NCI-H2107 treated with DMSO at 0.1 percent for 48 hours (cell line): ENCODE data around the gene VPS13D.
"Not testable (repeated sequence)": the region's sequence is repeated elsewhere in the genome, so short reads cannot be mapped to it uniquely, and the experiment has no call there.

ENCODE experiments used
- DNase-seq: peaks from one replicate; lab custom pipeline; 2025; ENCODE audit not compliant: unreplicated experiment; lab: John Stamatoyannopoulos, UW

The VPS13D gene

DNA sequence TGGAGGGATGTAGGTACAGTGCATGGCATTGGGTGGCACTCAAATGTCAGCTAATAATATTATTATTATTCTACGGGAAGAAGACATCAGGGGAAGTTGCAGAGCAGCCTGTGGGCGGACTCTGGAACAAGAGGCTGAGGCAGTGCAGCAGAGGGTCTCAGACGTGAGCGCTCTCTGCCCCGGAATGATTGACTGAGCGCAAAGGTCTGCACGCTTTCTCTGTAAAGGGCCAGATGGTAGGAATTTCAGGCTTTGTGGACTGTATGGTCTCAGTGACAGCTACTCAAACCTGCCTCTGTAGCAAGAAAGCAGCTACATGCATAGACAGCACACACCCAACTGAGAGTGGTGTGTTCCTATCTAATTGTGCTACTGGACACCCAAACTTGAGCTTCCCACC is 29.6 kb upstream of the VPS13D start:
- no peak for DNase-seq

GRCh38 chr1:12201352-12202189 is 28.3 kb upstream of the VPS13D start:
- no peak for DNase-seq

- no peak for DNase-seq
Measured at GRCh38 chr1:12202190-12202497, 27.7 kb upstream of the VPS13D start.

- DNase-seq: no peak
Measured at GRCh38 chr1:12202577-12202976, 27.3 kb upstream of the VPS13D start.

DNA sequence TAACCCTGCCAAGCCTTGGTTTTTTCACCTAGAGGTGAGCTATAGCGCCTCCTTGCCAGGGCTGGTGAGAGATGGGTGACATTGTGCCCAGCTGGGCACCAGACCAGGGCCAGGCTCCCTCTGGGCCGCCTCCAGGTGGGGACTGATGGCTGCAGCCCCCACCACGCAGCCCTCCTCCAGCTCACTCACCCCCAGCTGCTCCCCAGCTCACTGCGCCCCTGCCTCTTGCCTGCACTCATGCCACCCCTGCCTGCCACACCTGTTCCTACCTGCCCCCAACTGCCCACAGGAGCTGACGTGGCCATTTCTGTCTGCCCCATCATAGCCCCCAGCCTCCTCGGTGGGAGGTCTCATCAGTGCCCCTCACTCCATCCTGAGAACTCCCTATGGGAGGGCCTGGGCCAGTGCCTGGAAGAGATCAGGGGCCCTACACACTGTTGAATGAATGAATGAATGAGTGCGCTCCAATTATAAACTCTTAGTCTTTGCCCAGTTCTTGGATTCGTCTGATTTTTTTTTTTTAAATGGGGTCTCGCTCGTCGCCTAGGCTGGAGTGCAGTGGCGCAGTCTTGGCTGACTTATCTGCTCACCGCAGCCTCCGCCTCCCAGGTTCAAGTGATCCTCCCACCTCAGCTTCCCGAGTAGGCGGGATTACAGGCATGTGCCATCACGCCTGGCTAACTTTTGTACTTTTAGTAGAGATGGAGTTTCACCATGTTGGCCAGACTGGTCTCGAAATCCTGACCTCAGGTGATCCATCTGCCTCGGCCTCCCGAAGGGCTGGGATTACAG is 26.4 kb upstream of the VPS13D start:
- no peak for DNase-seq

DNA sequence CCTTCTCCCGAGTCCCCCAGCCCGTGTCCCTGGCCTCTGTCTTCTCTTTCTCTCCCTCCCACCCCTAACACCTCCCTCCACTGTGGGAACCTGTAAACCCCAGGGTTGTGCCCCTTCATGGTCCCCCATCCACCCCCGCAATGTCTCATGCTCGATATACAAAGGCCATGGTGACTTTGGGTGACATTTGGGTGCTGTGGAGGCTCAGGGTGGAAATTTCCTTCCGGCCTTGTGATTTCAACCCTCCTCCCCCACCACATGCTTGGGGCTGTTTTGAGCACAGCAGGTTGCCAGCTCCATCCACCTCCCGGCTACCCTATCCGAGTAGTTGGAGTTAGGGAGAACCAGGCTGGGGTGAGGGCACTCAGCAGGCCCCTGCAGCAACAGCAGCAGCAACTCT is 25.7 kb upstream of the VPS13D start:
- DNase-seq: no peak

DNA sequence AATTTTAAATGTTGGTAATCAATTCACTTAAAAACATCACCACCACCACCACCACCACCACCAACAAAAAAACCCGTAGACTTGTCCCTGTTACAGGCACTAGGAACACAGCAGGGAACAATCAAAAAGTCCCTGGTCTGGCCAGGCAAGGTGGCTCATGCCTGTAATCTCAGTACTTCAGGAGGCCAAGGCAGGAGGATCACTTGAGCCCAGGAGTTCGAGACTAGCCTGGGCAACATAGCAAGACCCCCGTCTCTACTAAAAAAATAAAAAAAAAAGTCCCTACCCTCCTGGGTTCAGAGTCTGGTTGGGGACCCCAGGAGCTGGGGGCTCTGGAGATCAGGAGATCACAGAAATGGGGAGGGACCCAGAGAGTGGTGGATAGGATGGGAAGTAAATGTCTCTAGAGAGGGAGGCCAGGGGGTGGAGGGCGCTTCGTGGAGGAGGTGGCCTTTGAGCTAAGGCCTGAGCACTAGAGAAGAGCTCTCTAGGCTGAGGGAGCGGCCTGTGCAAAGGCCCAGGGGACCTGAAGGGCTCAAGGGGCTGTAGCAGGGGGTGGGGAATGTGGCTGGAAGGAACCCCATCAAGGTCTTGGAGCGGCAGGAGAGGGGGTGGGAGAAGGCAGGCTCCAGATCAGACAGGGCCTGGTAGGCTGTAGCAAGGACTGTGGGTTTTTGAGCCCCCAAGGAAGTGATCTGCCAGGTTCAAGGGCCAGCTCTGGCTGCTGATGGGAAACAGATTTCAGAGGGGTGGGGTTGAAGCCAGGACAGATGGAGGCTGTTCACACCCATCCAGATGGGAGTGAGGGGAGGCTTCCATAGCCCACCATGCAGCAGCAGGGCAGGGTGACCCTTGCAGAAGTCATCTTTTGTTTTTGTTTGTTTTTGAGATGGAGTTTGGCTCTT is 24.8 kb upstream of the VPS13D start:
- no peak for DNase-seq

DNA sequence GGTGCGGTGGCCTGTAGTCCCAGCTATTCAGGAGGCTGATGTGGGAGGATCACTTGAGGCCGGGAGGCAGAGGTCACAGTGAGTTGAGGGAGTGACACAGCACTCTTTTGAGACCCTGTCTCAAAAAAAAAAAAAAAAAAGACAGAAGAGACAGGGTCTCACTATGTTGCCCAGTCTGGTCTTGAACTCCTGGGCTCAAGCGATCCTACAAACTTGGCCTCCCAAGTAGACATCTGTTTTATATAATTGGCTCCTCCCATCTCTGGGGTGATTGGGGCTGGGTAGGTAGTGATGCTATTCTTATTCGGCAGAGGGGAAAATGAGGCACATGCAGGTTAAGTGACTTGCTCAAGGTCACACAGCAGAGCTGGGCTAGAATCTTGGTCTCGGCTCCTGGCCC is 23.6 kb upstream of the VPS13D start:
- no peak for DNase-seq

- DNase-seq: no peak
Measured at GRCh38 chr1:12206792-12207424, 22.9 kb upstream of the VPS13D start.

DNA sequence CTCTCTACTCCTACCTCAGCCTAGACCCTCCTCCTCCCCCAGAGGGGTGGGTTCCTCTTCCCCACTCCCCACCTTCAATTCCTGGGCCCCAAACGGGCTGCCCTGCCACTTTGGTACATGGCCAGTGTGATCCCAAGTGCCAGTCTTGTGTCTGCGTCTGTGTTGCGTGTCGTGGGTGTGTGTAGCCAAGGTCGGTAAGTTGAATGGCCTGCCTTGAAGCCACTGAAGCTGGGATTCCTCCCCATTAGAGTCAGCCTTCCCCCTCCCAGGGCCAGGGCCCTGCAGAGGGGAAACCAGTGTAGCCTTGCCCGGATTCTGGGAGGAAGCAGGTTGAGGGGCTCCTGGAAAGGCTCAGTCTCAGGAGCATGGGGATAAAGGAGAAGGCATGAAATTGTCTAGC is 21.6 kb upstream of the VPS13D start:
- DNase-seq: no peak

GRCh38 chr1:12208764-12209494 is 20.9 kb upstream of the VPS13D start:
- DNase-seq: peak; percentile 38

DNA sequence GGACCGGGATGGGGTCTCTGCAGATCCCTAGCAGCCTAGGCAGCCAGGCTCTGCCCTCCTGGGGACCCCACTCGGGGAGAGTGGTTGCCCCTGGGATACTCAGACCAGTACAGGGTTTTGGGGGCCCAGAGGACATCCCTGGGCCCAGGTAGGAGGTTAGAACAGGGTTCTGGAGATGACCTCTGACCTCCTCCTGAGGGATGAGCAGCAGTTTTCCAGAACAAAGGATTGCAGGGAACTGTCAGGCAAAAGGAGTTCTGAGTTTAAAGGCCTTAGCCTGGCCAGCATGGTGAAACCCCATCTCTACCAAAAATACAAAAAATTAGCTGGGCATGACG is 20.4 kb upstream of the VPS13D start:
- DNase-seq: no peak

- DNase-seq: no peak
Measured at GRCh38 chr1:12215118-12215961, 14.5 kb upstream of the VPS13D start.

DNA sequence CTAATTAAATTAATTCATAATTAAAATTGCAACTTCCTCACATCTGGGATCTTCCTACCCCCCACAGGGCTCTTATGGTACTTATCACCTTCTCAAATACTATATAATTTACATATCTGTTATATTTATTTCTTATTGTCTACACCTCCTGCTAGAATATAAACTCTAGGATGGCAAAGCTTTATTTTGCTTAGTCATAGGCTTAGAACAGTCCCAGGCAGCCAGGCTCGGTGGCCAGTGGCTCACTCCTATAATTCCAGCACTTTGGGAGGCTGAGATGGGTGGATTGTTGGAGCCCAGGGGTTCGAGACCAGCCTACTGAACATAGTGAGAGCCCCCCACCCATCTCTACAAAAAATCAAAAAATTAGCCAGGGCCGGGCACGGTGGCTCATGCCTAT is 10.0 kb upstream of the VPS13D start:
- no peak for DNase-seq

DNA sequence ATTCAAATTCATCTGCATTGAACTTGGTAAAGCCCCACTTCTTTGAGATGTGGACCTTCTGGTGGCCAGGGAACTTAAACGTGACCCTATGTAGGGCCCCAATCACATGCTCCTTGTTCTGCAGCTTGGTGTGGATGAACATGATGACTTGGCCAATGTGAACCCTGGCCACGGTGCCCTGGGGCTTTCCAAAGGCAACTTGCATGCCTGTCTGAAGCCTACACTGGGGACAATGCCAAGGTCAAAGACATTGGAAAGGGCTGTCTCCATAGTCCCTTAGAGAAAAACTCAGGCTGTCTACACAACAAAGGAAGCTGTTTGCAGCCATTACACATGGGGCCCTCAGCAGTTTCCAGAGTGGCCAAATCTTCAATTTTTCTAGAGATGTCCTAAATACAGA is 8.9 kb upstream of the VPS13D start:
- DNase-seq: no peak

DNA sequence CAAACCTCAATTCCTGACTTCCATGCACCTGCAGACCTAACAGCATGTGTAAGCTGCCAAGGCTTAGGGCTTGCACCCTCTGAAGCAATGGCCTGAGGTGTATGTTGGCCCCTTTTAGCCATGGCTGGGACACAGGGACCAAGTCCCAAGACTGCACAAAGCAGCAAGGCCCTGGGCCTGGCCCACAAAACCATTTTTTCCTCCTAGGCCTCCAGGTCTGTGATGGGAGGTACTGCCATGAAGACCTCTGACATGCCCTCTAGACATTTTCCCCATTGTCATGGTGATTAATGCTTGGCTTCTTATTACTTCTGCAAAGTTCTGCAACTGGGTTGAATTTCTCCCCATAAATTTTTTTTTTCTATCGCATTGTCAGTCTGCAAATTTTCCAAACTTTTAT is 7.1 kb upstream of the VPS13D start:
- DNase-seq: not testable (repeated sequence)

GRCh38 chr1:12224092-12224491 is 5.7 kb upstream of the VPS13D start:
- not testable (repeated sequence) for DNase-seq

GRCh38 chr1:12228979-12229378 is 851 bp upstream of the VPS13D start:
- DNase-seq: no peak

- DNase-seq: no peak
Measured at GRCh38 chr1:12229386-12229834, 420 bp upstream of the VPS13D start.
